ENCODE data around the gene DENND4A. TPM values are rescaled to one million over a fixed set of nuclear protein-coding genes. Genes with fewer than 3 reads are reported as not detected.

The DENND4A gene
- total and polyA plus RNA-seq, 10 of the 15 experiments (the other 5 are each of a cell fraction or from before 2014, with no cell fraction given), result 14.2 to 81.8 (median 34.1) TPM

GRCh38 chr15:65620833-65621232 is 171.3 kb downstream of the DENND4A start:
- ATAC-seq, result peak; percentile 40; the same call in 1 of the 3 replicates
- Histone ChIP-seq H3K27ac (ENCODE audit: control insufficient read depth, insufficient read depth) (no peak overlapping the region), H3K9ac (ENCODE audit: control insufficient read depth, insufficient read depth, low read length) (no peak overlapping the region), H3K4me2 (ENCODE audit: control insufficient read depth, insufficient read depth) (no peak overlapping the region), H3K9me3 (replicated peaks; ENCODE audit: control insufficient read depth, insufficient read depth, low read length) (no peaks in the 10 kb centered on the region), H3K36me3 (ENCODE audit: control insufficient read depth in 2 of 2, insufficient read depth in 2 of 2, low read length in 1 of 2) (no peaks in the 10 kb centered on the region), H3K79me2 (ENCODE audit: control insufficient read depth, insufficient read depth, low read length) (no peaks in the 10 kb centered on the region), H3K4me3 (no peak overlapping the region), H4K20me1 (ENCODE audit: control insufficient read depth, insufficient read depth) (no peaks in the 10 kb centered on the region), H2AFZ (ENCODE audit: control insufficient read depth, low read depth, low read length) (no peak overlapping the region), H3K27me3 (replicated peaks in 1 of 2; ENCODE audit: control insufficient read depth in 2 of 2, insufficient read depth in 2 of 2, low read length in 1 of 2) (no peaks in the 10 kb centered on the region), H3K4me1 (ENCODE audit: control insufficient read depth, insufficient read depth, low read length) (no peaks in the 10 kb centered on the region)
- FAIRE-seq, result no peak
- intact Hi-C loops (cut with micrococcal nuclease; ENCODE audit: unreplicated experiment), result no loop called here
- BruUV-seq (replicated peaks), result no TSS peak
- TF ChIP-seq JUND (IDR thresholded peaks at IDR 0.05; ENCODE audit: low read depth, low read length) (no peak), CTCF (IDR thresholded peaks at IDR 0.05 in 2 of 3, conservative IDR thresholded peaks at IDR 0.05 in 1 of 3; ENCODE audit: control insufficient read depth in 2 of 3, extremely low read depth in 1 of 3, insufficient read depth in 1 of 3, low read depth in 3 of 3, low read length in 3 of 3) (peak in 2 of 3 experiments; percentile 12 to 25; a peak in 1 of 6 replicates), ELK1 (IDR thresholded peaks at IDR 0.05; ENCODE audit: low read depth, low read length) (no peak), SUPT20H (IDR thresholded peaks at IDR 0.05; ENCODE audit: borderline replicate concordance, control insufficient read depth, low read depth, low read length) (no peak), RAD21 (IDR thresholded peaks at IDR 0.05; ENCODE audit: insufficient read depth, low read depth, low read length) (peak; percentile 25), NFYA (IDR thresholded peaks at IDR 0.05; ENCODE audit: borderline replicate concordance, low read depth, low read length) (no peak)
- POLR2A ChIA-PET, result no interaction called here
- RAD21 ChIA-PET (ENCODE audit: unreplicated experiment), result interaction anchor here (1.2 kb wide), 1 partner anchor 216 kb away, joined by 3 read pairs; no protein-coding TSS in a partner anchor
- SMC1A ChIA-PET (ENCODE audit: uncharacterized antibody, unreplicated experiment), result interaction anchor here (0.8 to 1.8 kb wide), 4 partner anchors 8 to 465 kb away, joined by 3 to 5 read pairs (median 4); no protein-coding TSS in a partner anchor
- in situ Hi-C loops (cut with MboI), result no loop called here
- no peak for DNase-seq (ENCODE audit: low read depth, low spot score)
- 62% methylated on average over 2 of the region's 2 CpGs for WGBS (ENCODE audit: insufficient coverage, insufficient replicate concordance, low lambda C conversion rate, missing lambda C conversion rate)
- CTCF ChIA-PET, result interaction anchor here (0.6 to 1.8 kb wide), 5 partner anchors 8 to 671 kb away, joined by 3 to 9 read pairs (median 4); no protein-coding TSS in a partner anchor

Data from GM12878 (cell line).